SK-N-SH (cell line): ENCODE measurements around the gene MIGA2. TPM values are rescaled to one million over a fixed set of nuclear protein-coding genes. Genes with fewer than 3 reads are reported as not detected.

Experiments
- CTCF ChIA-PET: fragments of 300-600, 350-600 bp; formaldehyde crosslinking; extraction: SDS; loops from one replicate; lab custom pipeline; 2021; lab: Yijun Ruan, JAX
- POLR2A ChIA-PET: fragments of 350-600 bp; sonication (Branson Sonifier 250); formaldehyde crosslinking; extraction: SDS; loops from one replicate; lab custom pipeline; 2020; ENCODE audit warnings: antibody characterized with exemption, inconsistent platforms; lab: Yijun Ruan, JAX
- DNase-seq: peaks from one replicate; pipeline ENCODE4 v3.0.0; 2012
- H2AFZ ChIP-seq: fragments of 200-600 bp; sonication (generic); 2 replicates; pipeline ENCODE4 v1.8.1; 2016; ENCODE audit warnings: antibody characterized with exemption, mild to moderate bottlenecking, low read depth
- H3F3A ChIP-seq: fragments of 200-600 bp; sonication (generic); replicated peaks from 2 replicates; pipeline ENCODE3; 2016; ENCODE audit warnings: antibody characterized with exemption, mild to moderate bottlenecking; ENCODE audit not compliant: insufficient read depth
- H3K27ac ChIP-seq, 2 experiments: fragments of 200-500 bp in 1 of 2; fragments of 200-600 bp in 1 of 2; sonication (Bioruptor generic) in 1 of 2; sonication (generic), shearing (Covaris generic) in 1 of 2; 2 replicates each; pipeline versions ENCODE4 v1.5.1 to v1.6.1; 2014 to 2016; ENCODE audit warnings: low read depth in 2 of 2, inconsistent platforms in 1 of 2, low read length in 1 of 2, mild to moderate bottlenecking in 1 of 2, mixed read lengths in 1 of 2
- H3K27me3 ChIP-seq: fragments of 200-600 bp; sonication (generic), shearing (Covaris generic); 2 replicates; pipeline ENCODE4 v1.6.1; 2016; ENCODE audit warnings: mixed run types; ENCODE audit not compliant: insufficient read depth
- H3K36me3 ChIP-seq, 2 experiments: fragments of 200-500 bp in 1 of 2; fragments of 200-600 bp in 1 of 2; sonication (Bioruptor generic) in 1 of 2; sonication (generic) in 1 of 2; replicated peaks in 1 of 2; 2 replicates each; pipeline versions ENCODE3 to v1.5.1; 2014 to 2016; ENCODE audit warnings: low read length in 1 of 2, mild to moderate bottlenecking in 1 of 2; ENCODE audit not compliant: insufficient read depth in 2 of 2, control insufficient read depth in 1 of 2
- H3K4me1 ChIP-seq, 2 experiments: fragments of 200-500 bp in 1 of 2; fragments of 200-600 bp in 1 of 2; sonication (Bioruptor generic) in 1 of 2; sonication (generic), shearing (Covaris generic) in 1 of 2; 2 replicates each; pipeline versions ENCODE4 v1.5.1 to v1.6.1; 2014 to 2016; ENCODE audit warnings: low read depth in 1 of 2, low read length in 1 of 2, mixed run types in 1 of 2; ENCODE audit not compliant: insufficient read depth in 2 of 2, control insufficient read depth in 1 of 2
- H3K4me2 ChIP-seq: fragments of 200-600 bp; sonication (generic), shearing (Covaris generic); 2 replicates; pipeline ENCODE4 v1.6.1; 2017; ENCODE audit warnings: mixed run types
- H3K4me3 ChIP-seq, 2 experiments: fragments of 200-500 bp in 1 of 2; fragments of 200-600 bp in 1 of 2; sonication (Bioruptor generic) in 1 of 2; sonication (generic), shearing (Covaris generic) in 1 of 2; 2 replicates each; pipeline versions ENCODE4 v1.5.1 to v1.8.1; 2014 to 2016; ENCODE audit warnings: low read depth in 2 of 2, inconsistent platforms in 1 of 2, low read length in 1 of 2, mild to moderate bottlenecking in 1 of 2, mixed read lengths in 1 of 2, moderate library complexity in 1 of 2
- H3K79me2 ChIP-seq: fragments of 200-600 bp; sonication (generic); 2 replicates; pipeline ENCODE4 v1.8.1; 2017; ENCODE audit warnings: mild to moderate bottlenecking; ENCODE audit not compliant: insufficient read depth
- H3K9ac ChIP-seq: fragments of 200-600 bp; sonication (generic); 2 replicates; pipeline ENCODE4 v1.6.1; 2017; ENCODE audit warnings: mixed run types
- H3K9me2 ChIP-seq: fragments of 200-600 bp; sonication (generic); 2 replicates; pipeline ENCODE4 v1.6.1; 2017; ENCODE audit warnings: mixed run types
- H3K9me3 ChIP-seq: fragments of 200-600 bp; sonication (generic); 2 replicates; pipeline ENCODE4 v1.6.1; 2017; ENCODE audit warnings: mixed run types, mild to moderate bottlenecking, moderate library complexity
- H4K20me1 ChIP-seq: fragments of 200-600 bp; sonication (generic); 2 replicates; pipeline ENCODE4 v1.6.1; 2017; ENCODE audit warnings: mild to moderate bottlenecking, mixed run types; ENCODE audit not compliant: insufficient read depth
- ELF1 ChIP-seq: IDR thresholded peaks from 2 replicates; pipeline ENCODE4 v1.4.0; 2012
- FOSL2 ChIP-seq: IDR thresholded peaks from 2 replicates; pipeline ENCODE4 v1.4.0; 2012; ENCODE audit warnings: low read depth, mild to moderate bottlenecking, moderate library complexity, borderline replicate concordance
- FOXJ3 ChIP-seq: sonication (generic); formaldehyde crosslinking; IDR thresholded peaks from 2 replicates; pipeline ENCODE4 v1.5.1; 2020; ENCODE audit warnings: mild to moderate bottlenecking, missing genetic modification reagents
- FOXM1 ChIP-seq: IDR thresholded peaks from 2 replicates; pipeline ENCODE4 v1.4.0; 2012; ENCODE audit warnings: low read depth, mild to moderate bottlenecking
- IRF3 ChIP-seq: fragments of 150-350 bp; IDR thresholded peaks from 2 replicates; pipeline ENCODE4 v1.6.1; 2016; ENCODE audit warnings: mild to moderate bottlenecking, low read depth, low read length
- JUND ChIP-seq: IDR thresholded peaks from 2 replicates; pipeline ENCODE4 v1.4.0; 2012
- MEF2A ChIP-seq: IDR thresholded peaks from 2 replicates; pipeline ENCODE4 v1.4.0; 2012; ENCODE audit warnings: low read depth, borderline replicate concordance
- MXI1 ChIP-seq: IDR thresholded peaks from 2 replicates; pipeline ENCODE4 v1.6.1; 2012; ENCODE audit warnings: mild to moderate bottlenecking, low read depth, low read length, improper control_type of control experiment
- NFIC ChIP-seq: IDR thresholded peaks from 2 replicates; pipeline ENCODE4 v1.4.0; 2012; ENCODE audit warnings: borderline replicate concordance
- NRF1 ChIP-seq: IDR thresholded peaks from 2 replicates; pipeline ENCODE4 v1.6.1; 2012; ENCODE audit warnings: low read depth, mild to moderate bottlenecking, low read length
- POLR2AphosphoS5 ChIP-seq: IDR thresholded peaks from 2 replicates; pipeline ENCODE4 v1.6.1; 2012; ENCODE audit warnings: low read depth, low read length
- TCF12 ChIP-seq: IDR thresholded peaks from 2 replicates; pipeline ENCODE4 v1.4.0; 2012
- USF2 ChIP-seq: fragments of 150-350 bp; IDR thresholded peaks from 2 replicates; pipeline ENCODE4 v1.6.1; 2017; ENCODE audit warnings: antibody characterized with exemption, low read length, low read depth, borderline replicate concordance
- YY1 ChIP-seq: IDR thresholded peaks from 2 replicates; pipeline ENCODE4 v1.4.0; 2012; ENCODE audit warnings: low read depth, mild to moderate bottlenecking
- ZBTB33 ChIP-seq: IDR thresholded peaks from 2 replicates; pipeline ENCODE4 v1.4.0; 2012; ENCODE audit warnings: low read depth, borderline replicate concordance
- WGBS: methylation state at CpG from one replicate; pipeline ENCODE4 v1.1.6; 2017; ENCODE audit warnings: low lambda C conversion rate; 5-methylcytosine and 5-hydroxymethylcytosine counted together
- polyA plus RNA-seq, 3 experiments: library from polyadenylated mRNA; depleted of rRNA; stranded (reverse); fragments of >200 nt; gene quantifications; 2 replicates each; pipeline ENCODE4 v1.2.3, GENCODE V29; 2012
- TF ChIP-seq, protein P1 (sequence below): fragments of 200-600 bp; sonication (generic); IDR thresholded peaks from 2 replicates; pipeline ENCODE4 v1.6.1; 2017; ENCODE audit warnings: antibody characterized with exemption, mild to moderate bottlenecking, moderate library complexity
- TF ChIP-seq, protein P2 (sequence below): IDR thresholded peaks from 2 replicates; pipeline ENCODE4 v1.4.0; 2012; ENCODE audit warnings: low read depth
- TF ChIP-seq, protein P3 (sequence below): IDR thresholded peaks from 2 replicates; pipeline ENCODE4; 2012
- TF ChIP-seq, protein P4 (sequence below): IDR thresholded peaks from 2 replicates; pipeline ENCODE4 v1.4.0; 2012; ENCODE audit warnings: low read depth, borderline replicate concordance

The MIGA2 gene
- polyA plus RNA-seq, 1 of the 3 experiments (the other 2 are of a cell fraction) = 21.2 TPM

DNA sequence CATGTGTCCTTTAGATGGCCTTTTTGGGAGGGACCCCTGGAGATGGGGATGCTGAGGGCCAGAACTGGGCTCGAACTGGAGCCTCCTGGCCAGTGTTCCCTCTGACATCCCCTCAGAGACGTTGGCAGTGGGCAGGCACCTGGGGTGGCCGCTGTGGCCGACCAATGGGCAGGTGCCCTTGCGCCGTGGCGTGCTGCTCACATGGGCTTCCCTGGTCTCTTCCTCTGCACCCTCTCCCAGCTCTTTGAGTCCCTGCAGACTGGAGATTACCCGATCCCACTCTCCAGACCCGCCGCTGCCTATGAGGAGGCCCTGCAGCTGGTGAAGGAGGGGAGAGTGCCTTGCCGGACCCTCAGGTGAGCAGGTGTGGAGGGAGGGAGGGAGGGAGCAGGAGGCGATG is 24.6 kb downstream of the MIGA2 start:
- TF ChIP-seq, protein P1, sequence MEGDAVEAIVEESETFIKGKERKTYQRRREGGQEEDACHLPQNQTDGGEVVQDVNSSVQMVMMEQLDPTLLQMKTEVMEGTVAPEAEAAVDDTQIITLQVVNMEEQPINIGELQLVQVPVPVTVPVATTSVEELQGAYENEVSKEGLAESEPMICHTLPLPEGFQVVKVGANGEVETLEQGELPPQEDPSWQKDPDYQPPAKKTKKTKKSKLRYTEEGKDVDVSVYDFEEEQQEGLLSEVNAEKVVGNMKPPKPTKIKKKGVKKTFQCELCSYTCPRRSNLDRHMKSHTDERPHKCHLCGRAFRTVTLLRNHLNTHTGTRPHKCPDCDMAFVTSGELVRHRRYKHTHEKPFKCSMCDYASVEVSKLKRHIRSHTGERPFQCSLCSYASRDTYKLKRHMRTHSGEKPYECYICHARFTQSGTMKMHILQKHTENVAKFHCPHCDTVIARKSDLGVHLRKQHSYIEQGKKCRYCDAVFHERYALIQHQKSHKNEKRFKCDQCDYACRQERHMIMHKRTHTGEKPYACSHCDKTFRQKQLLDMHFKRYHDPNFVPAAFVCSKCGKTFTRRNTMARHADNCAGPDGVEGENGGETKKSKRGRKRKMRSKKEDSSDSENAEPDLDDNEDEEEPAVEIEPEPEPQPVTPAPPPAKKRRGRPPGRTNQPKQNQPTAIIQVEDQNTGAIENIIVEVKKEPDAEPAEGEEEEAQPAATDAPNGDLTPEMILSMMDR = no peak
- no peak for TF ChIP-seq FOXM1
- no peak for TF ChIP-seq MXI1
- TF ChIP-seq YY1 = no peak
- TF ChIP-seq MEF2A = no peak
- no peak for TF ChIP-seq TCF12
- no peak for TF ChIP-seq ZBTB33
- no peak for TF ChIP-seq IRF3
- no peak for TF ChIP-seq NFIC
- no peak for TF ChIP-seq FOXJ3 (CRISPR knock-in tag)
- no peak for TF ChIP-seq ELF1
- TF ChIP-seq, protein P2, sequence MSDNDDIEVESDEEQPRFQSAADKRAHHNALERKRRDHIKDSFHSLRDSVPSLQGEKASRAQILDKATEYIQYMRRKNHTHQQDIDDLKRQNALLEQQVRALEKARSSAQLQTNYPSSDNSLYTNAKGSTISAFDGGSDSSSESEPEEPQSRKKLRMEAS = no peak
- no peak for TF ChIP-seq USF2
- TF ChIP-seq FOSL2 = no peak
- TF ChIP-seq NRF1 = no peak
- no peak for TF ChIP-seq JUND
- TF ChIP-seq, protein P3, sequence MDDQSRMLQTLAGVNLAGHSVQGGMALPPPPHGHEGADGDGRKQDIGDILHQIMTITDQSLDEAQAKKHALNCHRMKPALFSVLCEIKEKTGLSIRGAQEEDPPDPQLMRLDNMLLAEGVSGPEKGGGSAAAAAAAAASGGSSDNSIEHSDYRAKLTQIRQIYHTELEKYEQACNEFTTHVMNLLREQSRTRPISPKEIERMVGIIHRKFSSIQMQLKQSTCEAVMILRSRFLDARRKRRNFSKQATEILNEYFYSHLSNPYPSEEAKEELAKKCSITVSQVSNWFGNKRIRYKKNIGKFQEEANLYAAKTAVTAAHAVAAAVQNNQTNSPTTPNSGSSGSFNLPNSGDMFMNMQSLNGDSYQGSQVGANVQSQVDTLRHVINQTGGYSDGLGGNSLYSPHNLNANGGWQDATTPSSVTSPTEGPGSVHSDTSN = no peak
- TF ChIP-seq POLR2AphosphoS5 = no peak
- TF ChIP-seq, protein P4, sequence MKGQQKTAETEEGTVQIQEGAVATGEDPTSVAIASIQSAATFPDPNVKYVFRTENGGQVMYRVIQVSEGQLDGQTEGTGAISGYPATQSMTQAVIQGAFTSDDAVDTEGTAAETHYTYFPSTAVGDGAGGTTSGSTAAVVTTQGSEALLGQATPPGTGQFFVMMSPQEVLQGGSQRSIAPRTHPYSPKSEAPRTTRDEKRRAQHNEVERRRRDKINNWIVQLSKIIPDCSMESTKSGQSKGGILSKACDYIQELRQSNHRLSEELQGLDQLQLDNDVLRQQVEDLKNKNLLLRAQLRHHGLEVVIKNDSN = no peak
- no peak overlapping the region for H3K27ac ChIP-seq
- no peak overlapping the region for H3K9ac ChIP-seq
- no peaks in the 10 kb centered on the region for H3F3A ChIP-seq
- CTCF ChIA-PET = no interaction called here
- H3K36me3 ChIP-seq = peaks cover 0 to 19% of the 10 kb centered on the region in 2 experiments
- WGBS = 94% methylated on average over 11 of the region's 12 CpGs
- no peak overlapping the region for H3K4me2 ChIP-seq
- H3K4me3 ChIP-seq = no peak overlapping the region
- DNase-seq = no peak
- H3K79me2 ChIP-seq = no peaks in the 10 kb centered on the region
- no peaks in the 10 kb centered on the region for H3K9me3 ChIP-seq
- POLR2A ChIA-PET = no interaction called here
- H4K20me1 ChIP-seq = no peaks in the 10 kb centered on the region
- no peaks in the 10 kb centered on the region for H3K27me3 ChIP-seq
- no peak overlapping the region for H2AFZ ChIP-seq
- no peaks in the 10 kb centered on the region for H3K4me1 ChIP-seq
- no peaks in the 10 kb centered on the region for H3K9me2 ChIP-seq
